Breast epithelium (tissue), 4 donors: ENCODE results near the gene TANC1. TPM values are rescaled to one million over a fixed set of nuclear protein-coding genes. Genes with fewer than 3 reads are reported as not detected.

ENCODE experiments used
- DNase-seq, 2 donors: peaks; one replicate each; pipeline ENCODE4 v3.0.0-alpha.2; 2019; ENCODE audit warnings: low spot score in 2 of 2
- H3K27ac ChIP-seq, 2 donors: fragments of 200-600 bp; sonication (generic) in 1 of 2; one replicate each; pipeline ENCODE4 v1.5.1; 2016 to 2019; ENCODE audit warnings: mild to moderate bottlenecking in 1 of 2
- H3K27me3 ChIP-seq, 2 donors: fragments of 200-600 bp; sonication (generic) in 1 of 2; one replicate each; pipeline versions ENCODE4 v1.5.1 to v1.6.0; 2017 to 2019; ENCODE audit warnings: control low read depth in 1 of 2, mild to moderate bottlenecking in 1 of 2
- H3K36me3 ChIP-seq: fragments of 200-600 bp; one replicate; pipeline ENCODE4 v1.5.1; 2019
- H3K4me1 ChIP-seq, 2 donors: fragments of 200-600 bp; sonication (generic); one replicate each; pipeline ENCODE4 v1.5.1; 2016 to 2019; ENCODE audit warnings: control low read depth in 1 of 2
- H3K4me3 ChIP-seq, 3 donors: fragments of 200-600 bp; sonication (generic); 1 replicate in 2 of 3; 2 replicates in 1 of 3; pipeline ENCODE4 v1.5.1; 2016 to 2019; ENCODE audit warnings: mild to moderate bottlenecking in 3 of 3, moderate library complexity in 2 of 3
- H3K9me3 ChIP-seq, 2 donors: fragments of 200-600 bp; sonication (generic) in 1 of 2; one replicate each; pipeline ENCODE4 v1.5.1; 2016 to 2019; ENCODE audit warnings: control low read depth in 1 of 2
- POLR2A ChIP-seq: fragments of 450-650 bp; IDR thresholded peaks from one replicate; pipeline ENCODE4 v1.6.1; 2016; ENCODE audit warnings: antibody characterized with exemption, mild to moderate bottlenecking, moderate library complexity
- POLR2AphosphoS5 ChIP-seq, 3 donors: sonication (generic); formaldehyde crosslinking; IDR thresholded peaks; one replicate each; pipeline ENCODE4 v1.6.1; 2017; ENCODE audit warnings: antibody characterized with exemption in 3 of 3
- intact Hi-C: fragments of 100-400 bp; cut with DNase I; formaldehyde crosslinking; loops from one replicate; pipeline ENCODE4 v1.15.1; 2023; ENCODE audit warnings: low total_unique reads
- total RNA-seq, 3 donors: library from RNA; depleted of rRNA; stranded (reverse); fragments of >200 nt; gene quantifications; one replicate each; pipeline ENCODE4 v1.1.0, GENCODE V29; 2016
- TF ChIP-seq, protein P1 (sequence below), 3 donors: fragments of 450-650 bp; IDR thresholded peaks; one replicate each; pipeline ENCODE4 v1.5.1; 2016 to 2017; ENCODE audit warnings: antibody characterized with exemption in 3 of 3, mild to moderate bottlenecking in 3 of 3, moderate library complexity in 3 of 3

The TANC1 gene
- total RNA-seq, 3 donors from 2014 or later: 18.9 to 62.3 (median 58.4) TPM

DNA sequence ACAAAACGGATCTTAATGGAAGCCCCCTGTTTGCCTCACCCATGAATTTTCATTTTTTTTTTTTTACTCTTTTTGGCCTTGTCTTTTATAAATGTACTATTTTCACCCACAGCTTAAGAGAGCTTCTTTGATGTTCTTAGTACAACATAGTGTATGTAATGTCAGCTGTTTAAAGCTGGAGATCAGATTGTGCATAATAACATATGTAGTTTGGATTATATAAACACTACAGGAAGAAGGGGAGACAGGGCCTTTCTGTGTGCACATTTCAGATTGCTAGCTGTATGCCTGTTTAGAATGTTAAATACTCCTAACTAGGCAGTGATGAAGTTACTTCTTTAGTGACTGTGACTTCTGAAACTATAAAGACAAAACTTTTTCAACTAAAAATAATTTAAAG lies 2.1 kb upstream of the TANC1 start:
- DNase-seq: no peak
- Histone ChIP-seq H3K27ac (no peak overlapping the region), H3K4me3 (no peak overlapping the region), H3K27me3 (no peaks in the 10 kb centered on the region), H3K4me1 (peaks cover 0 to 6% of the 10 kb centered on the region in 2 donors), H3K36me3 (no peaks in the 10 kb centered on the region), H3K9me3 (no peaks in the 10 kb centered on the region)
- TF ChIP-seq, protein P1, sequence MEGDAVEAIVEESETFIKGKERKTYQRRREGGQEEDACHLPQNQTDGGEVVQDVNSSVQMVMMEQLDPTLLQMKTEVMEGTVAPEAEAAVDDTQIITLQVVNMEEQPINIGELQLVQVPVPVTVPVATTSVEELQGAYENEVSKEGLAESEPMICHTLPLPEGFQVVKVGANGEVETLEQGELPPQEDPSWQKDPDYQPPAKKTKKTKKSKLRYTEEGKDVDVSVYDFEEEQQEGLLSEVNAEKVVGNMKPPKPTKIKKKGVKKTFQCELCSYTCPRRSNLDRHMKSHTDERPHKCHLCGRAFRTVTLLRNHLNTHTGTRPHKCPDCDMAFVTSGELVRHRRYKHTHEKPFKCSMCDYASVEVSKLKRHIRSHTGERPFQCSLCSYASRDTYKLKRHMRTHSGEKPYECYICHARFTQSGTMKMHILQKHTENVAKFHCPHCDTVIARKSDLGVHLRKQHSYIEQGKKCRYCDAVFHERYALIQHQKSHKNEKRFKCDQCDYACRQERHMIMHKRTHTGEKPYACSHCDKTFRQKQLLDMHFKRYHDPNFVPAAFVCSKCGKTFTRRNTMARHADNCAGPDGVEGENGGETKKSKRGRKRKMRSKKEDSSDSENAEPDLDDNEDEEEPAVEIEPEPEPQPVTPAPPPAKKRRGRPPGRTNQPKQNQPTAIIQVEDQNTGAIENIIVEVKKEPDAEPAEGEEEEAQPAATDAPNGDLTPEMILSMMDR (IDR thresholded peaks at IDR 0.05): no peak
- TF ChIP-seq POLR2AphosphoS5 (IDR thresholded peaks at IDR 0.05) (no peak), POLR2A (no peak)
- intact Hi-C loops: no loop called here

DNA sequence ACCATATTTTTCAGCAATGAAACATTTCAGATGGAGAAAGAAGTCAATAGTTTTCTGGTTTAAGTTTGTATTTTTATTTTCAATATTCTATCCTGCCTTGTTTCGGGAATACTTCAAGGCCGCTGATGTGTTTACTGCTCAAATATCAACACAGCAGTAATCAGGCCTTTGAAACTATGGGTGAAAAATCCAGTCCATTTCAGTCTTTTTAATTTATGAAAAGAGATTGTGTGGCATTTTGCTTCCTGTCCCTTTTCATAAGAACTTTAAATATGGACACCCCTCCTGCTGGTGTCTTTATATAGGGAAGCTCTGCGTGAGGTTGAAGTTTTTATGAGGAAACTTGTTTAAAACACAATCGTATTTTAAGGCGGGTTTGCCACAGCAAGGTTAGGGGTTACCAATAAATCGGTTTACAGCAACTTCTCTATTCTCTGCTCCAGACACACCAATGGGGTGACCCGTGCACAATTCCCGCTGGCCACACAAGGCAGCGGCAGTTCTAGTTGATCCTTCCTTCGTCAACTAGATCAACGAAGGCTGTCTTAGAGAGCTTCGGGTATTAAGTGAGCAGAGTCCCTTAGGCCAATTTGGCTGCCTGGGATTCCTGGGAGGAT lies 1.2 kb upstream of the TANC1 start:
- no peak for DNase-seq
- intact Hi-C loops: no loop called here
- Histone ChIP-seq H3K9me3 (no peaks in the 10 kb centered on the region), H3K36me3 (no peaks in the 10 kb centered on the region), H3K4me3 (peak overlapping the region in 2 of 3 donors; percentile 80 to 90), H3K27me3 (no peaks in the 10 kb centered on the region), H3K4me1 (peaks cover 0 to 6% of the 10 kb centered on the region in 2 donors), H3K27ac (peak overlapping the region; percentile 92 to 94)
- TF ChIP-seq, protein P1 (IDR thresholded peaks at IDR 0.05): no peak
- TF ChIP-seq POLR2A: no peak
- TF ChIP-seq POLR2AphosphoS5 (IDR thresholded peaks at IDR 0.05): no peak

DNA sequence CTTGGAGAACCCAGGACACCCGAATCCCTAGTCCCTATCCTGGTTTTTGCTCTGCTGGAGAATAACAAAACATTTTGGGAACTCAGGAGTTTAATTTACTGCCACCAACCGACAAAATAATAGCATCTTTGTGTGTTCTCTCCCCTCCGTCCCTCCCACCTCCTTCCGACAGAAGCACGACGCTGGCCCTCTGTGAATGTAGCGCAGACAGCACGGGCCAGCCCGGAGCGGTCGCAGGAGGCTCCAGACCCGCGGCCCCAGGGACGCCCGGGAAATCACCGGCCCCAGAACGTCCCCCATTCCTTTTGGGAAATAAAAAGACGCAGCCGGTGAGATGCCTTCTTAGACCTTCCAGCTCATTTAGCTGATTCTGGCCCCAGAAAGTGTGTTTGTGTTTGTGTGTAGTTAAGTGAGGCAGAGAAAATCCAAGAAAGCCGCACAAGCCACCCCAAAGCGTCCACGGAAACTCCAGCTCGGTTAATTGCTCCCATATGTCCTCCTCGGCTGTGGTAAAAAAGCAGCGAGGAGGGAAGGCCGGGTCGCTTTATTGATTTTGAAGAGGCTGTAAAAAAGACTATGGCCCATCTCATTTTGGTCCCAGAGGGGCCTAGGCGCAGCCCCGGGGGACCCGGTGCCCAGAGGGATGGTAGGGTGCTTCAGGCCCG lies 577 bp upstream of the TANC1 start:
- peak; percentile 34 to 52 for DNase-seq
- H3K4me3 ChIP-seq: peak overlapping the region; percentile 80 to 90 (median 81)
- H3K27me3 ChIP-seq: no peaks in the 10 kb centered on the region
- TF ChIP-seq, protein P1 (IDR thresholded peaks at IDR 0.05): peak in 1 of 3 donors; percentile 4
- TF ChIP-seq POLR2A: no peak
- intact Hi-C loops: no loop called here
- peaks cover 0 to 9% of the 10 kb centered on the region in 2 donors for H3K4me1 ChIP-seq
- no peaks in the 10 kb centered on the region for H3K9me3 ChIP-seq
- H3K27ac ChIP-seq: peak overlapping the region; percentile 92 to 94
- no peaks in the 10 kb centered on the region for H3K36me3 ChIP-seq

DNA sequence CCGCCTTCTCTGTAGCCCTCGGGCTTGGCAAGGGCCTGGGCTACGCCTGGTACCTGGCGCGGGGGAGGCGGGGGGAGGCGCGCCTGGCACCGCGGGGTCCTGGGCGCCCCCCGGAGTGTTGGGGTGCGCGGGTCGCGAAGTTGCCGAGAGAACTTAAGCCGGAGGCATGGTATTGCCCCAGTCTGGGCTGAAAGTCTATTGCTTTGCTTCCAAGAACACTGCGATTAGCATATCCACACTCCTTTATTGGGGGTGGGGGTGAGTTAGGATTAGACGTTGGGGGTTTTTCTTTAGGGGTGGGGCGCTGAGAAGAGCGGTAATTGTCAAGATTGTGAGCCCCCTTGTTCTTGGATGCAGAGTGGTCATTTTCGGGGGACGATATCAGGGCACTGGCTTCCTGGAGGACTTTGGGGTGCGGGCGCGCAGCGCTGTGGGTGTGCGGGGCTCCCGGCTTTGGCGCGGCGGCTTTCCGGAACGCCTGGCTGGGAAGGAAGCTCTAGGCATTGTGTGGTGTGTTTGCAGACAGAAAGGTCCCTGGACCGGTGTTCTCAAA lies 798 bp downstream of the TANC1 start:
- no peaks in the 10 kb centered on the region for H3K9me3 ChIP-seq
- intact Hi-C loops: no loop called here
- peak overlapping the region; percentile 80 to 90 (median 81) for H3K4me3 ChIP-seq
- TF ChIP-seq, protein P1 (IDR thresholded peaks at IDR 0.05): no peak
- no peak for TF ChIP-seq POLR2A
- TF ChIP-seq POLR2AphosphoS5 (IDR thresholded peaks at IDR 0.05): no peak
- no peaks in the 10 kb centered on the region for H3K36me3 ChIP-seq
- peak overlapping the region; percentile 92 to 94 for H3K27ac ChIP-seq
- DNase-seq: no peak
- no peaks in the 10 kb centered on the region for H3K27me3 ChIP-seq
- peaks cover 0 to 13% of the 10 kb centered on the region in 2 donors for H3K4me1 ChIP-seq

DNA sequence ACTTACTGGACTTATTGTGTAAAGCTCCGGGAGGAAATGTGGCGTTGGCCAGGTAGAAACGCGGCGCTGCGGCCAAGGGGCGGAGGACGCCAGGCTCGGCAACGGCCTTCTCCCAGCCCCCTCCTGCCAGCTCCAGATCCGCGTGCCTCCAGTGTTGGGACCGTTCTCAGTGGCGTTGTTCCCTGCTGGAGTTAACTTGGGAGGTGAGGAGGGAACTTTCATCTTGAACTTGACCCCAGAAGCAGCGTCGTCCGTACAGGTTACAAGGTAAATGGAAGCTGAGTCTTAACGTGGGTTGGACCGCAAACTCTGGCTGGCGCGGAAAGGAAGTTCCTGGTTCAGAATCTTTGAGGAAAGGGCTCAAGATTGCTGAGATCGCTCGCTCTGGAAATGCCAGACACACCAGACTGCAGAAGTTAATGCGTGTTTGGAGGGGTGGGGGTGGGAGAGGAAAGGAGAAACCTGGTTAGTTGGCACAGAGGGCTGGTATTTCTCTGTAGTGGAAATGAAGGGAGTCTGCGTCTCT lies 1.3 kb downstream of the TANC1 start:
- intact Hi-C loops: no loop called here
- Histone ChIP-seq H3K27ac (peak overlapping the region; percentile 92 to 94), H3K9me3 (no peaks in the 10 kb centered on the region), H3K4me3 (peak overlapping the region; percentile 80 to 90 (median 81)), H3K36me3 (no peaks in the 10 kb centered on the region), H3K4me1 (peaks cover 0 to 13% of the 10 kb centered on the region in 2 donors), H3K27me3 (no peaks in the 10 kb centered on the region)
- TF ChIP-seq POLR2AphosphoS5 (IDR thresholded peaks at IDR 0.05) (no peak), POLR2A (no peak)
- TF ChIP-seq, protein P1 (IDR thresholded peaks at IDR 0.05): no peak
- peak; percentile 34 to 58 for DNase-seq
